ENCODE data around the gene GNB3.

- TF ChIP-seq MAFK (IDR thresholded peaks at IDR 0.05; ENCODE audit: partially characterized antibody) (no peak), RFX5 (IDR thresholded peaks at IDR 0.05) (no peak), HOXA7 (CRISPR knock-in tag; IDR thresholded peaks at IDR 0.05) (no peak), CTCF (IDR thresholded peaks at IDR 0.05) (no peak), SREBF2 (IDR thresholded peaks at IDR 0.05) (no peak), ZSCAN20 (CRISPR knock-in tag; IDR thresholded peaks at IDR 0.05) (no peak), POLR2A (IDR thresholded peaks at IDR 0.05; ENCODE audit: low read length) (no peak), RAD21 (conservative IDR thresholded peaks at IDR 0.05 in 1 of 2, IDR thresholded peaks at IDR 0.05 in 1 of 2) (no peak), EP300 (IDR thresholded peaks at IDR 0.05) (no peak), ZFP36 (IDR thresholded peaks at IDR 0.05; ENCODE audit: borderline replicate concordance, partially characterized antibody) (no peak)
Measured at GRCh38 chr12:6849976-6850560, 9.3 kb downstream of the GNB3 start.
